Epithelial cell of esophagus (primary cell): ENCODE results near the gene NUP153.

Experiments used
- DNase-seq: peaks from one replicate; pipeline ENCODE4 v3.0.0; 2010; ENCODE audit warnings: low read depth
- H3K4me3 ChIP-seq: 2 replicates; pipeline ENCODE4 v1.5.1; 2011; ENCODE audit warnings: mild to moderate bottlenecking, low read length, control low read depth
- TF ChIP-seq, protein P1 (sequence below): IDR thresholded peaks from 2 replicates; pipeline ENCODE4 v1.5.1; 2011; ENCODE audit warnings: low read depth, mild to moderate bottlenecking, low read length, control low read depth, inconsistent platforms; ENCODE audit not compliant: insufficient read depth; ENCODE audit errors: missing control alignments

The NUP153 gene

DNA sequence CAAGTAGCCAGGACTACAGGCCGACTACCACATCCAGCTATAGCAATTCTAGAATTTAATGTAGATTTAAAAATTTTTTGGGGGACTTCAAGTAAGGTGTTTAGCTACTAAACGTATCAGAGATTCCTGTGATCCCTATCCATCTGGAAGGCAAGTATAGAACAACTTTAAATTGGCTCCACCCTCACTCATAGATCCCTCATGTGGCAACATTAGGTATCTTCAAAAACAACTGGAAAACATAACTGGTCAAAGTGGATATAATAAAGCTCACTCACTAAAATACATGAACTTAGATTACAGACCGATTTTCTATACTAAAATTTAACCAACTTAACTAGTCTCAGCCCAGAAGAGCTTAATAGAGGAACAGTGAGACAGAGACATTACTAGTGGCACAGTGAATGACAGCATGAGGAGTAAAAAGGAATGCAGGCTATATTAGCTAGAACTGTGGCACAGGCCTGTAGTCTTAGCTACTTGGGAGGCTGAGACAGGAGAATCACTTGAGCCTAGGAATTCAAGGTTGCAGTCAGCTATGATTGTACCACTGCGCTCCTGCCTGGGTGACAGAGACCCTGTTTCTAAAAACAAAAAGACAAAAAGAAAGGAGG, 14.7 kb downstream of the NUP153 start:
- no peak for DNase-seq
- H3K4me3 ChIP-seq = no peak overlapping the region
- TF ChIP-seq, protein P1, sequence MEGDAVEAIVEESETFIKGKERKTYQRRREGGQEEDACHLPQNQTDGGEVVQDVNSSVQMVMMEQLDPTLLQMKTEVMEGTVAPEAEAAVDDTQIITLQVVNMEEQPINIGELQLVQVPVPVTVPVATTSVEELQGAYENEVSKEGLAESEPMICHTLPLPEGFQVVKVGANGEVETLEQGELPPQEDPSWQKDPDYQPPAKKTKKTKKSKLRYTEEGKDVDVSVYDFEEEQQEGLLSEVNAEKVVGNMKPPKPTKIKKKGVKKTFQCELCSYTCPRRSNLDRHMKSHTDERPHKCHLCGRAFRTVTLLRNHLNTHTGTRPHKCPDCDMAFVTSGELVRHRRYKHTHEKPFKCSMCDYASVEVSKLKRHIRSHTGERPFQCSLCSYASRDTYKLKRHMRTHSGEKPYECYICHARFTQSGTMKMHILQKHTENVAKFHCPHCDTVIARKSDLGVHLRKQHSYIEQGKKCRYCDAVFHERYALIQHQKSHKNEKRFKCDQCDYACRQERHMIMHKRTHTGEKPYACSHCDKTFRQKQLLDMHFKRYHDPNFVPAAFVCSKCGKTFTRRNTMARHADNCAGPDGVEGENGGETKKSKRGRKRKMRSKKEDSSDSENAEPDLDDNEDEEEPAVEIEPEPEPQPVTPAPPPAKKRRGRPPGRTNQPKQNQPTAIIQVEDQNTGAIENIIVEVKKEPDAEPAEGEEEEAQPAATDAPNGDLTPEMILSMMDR = no peak

DNA sequence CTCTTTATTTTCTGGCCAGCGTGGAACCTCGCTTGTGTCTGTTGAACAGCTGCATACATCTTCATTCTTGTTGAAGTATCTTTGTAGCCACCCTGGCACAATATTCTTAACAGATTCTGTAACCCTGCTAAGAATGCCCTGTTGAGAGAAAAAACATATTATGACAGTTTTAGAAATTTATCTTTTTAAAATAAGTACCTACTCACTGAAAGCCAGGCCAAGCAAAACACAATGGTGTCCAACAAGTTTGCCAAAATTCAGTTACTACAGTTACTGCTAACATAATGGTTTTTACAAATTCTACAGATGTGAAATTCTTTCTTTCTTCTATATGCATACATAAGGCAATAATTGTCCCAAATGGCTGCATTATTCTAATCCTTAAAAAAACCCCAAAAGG, 18.2 kb downstream of the NUP153 start:
- TF ChIP-seq, protein P1 = no peak
- no peak overlapping the region for H3K4me3 ChIP-seq
- no peak for DNase-seq

DNA sequence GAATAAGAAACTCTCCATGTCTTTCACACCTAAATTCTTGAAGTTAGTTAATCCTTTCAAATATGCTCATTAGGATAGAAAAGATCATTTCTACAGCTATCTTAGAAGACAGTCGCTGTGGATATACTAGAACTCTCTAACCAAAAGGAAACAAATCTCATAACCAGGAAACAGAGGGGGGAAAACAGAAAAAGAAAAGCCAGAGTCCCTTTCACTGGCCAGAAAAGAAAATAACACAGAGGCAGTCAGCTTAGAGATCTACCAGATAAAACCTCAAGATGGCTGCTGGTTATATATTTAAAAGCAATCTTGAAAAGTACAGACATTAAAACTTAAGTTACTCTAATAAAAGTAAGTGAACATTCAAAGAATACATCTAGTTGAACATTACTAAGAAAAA, 19.6 kb downstream of the NUP153 start:
- DNase-seq = no peak
- TF ChIP-seq, protein P1 = no peak

DNA sequence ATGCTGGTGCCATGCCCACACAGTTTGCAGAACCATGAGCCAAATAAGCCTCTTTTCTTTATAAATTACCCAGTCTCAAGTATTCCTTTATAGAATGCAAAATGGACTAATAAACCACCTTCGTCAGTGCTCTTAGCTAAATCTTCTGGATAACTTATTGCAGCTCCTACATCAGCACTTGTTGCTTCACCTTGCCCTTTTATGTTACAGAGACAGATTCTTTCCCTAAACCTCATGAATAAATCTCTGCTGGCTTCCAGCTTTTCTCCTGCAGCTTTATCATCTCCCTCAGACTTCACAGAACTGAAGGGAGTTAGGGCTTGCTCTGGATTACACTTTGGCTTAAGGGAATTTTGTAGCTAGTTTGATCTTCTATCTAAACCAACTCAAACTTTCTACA, 22.6 kb downstream of the NUP153 start:
- H3K4me3 ChIP-seq = no peak overlapping the region
- DNase-seq = no peak
- TF ChIP-seq, protein P1 = no peak

More for the DNA sequence above, 19.6 kb downstream of the NUP153 start:
- no peak overlapping the region for H3K4me3 ChIP-seq

DNA sequence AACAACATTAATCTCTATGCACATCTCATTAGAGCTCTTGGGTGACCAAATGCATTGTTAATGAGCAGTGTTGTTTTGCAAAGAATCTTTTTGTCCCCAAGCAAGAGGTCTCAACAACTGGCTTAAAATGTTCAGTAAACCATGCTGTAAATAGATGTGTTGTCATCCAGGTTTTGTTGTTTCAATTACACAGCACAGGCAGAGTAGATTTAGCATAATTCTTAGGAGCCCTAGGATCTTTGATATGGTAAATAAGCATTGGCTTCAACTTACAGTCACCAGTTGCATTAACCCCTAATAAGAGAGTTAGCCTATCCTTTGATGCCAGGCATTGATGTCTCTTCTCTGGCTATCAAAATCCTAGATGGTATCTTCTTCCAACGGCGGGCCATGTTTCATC, 23.3 kb downstream of the NUP153 start:
- H3K4me3 ChIP-seq = no peak overlapping the region
- no peak for DNase-seq
- TF ChIP-seq, protein P1 = no peak

DNA sequence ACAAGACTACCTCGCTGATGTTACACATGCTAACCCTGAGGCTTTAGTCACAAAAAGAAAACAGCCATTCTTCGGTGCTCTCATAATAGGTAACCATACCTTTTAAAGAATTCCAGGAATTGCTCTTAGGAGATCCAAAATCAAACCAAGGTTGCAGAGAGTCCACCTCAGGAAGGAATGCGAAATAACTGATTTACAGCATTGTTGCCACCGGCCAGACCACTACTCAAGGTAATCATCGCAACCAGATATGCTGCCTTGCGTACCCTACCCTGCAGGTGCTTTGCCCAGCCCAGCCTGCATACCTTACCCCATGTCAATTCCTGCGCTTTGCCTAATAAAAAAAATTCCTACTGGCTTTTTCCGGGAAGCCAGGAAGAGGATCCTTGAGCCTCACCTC, 27.0 kb downstream of the NUP153 start:
- no peak for DNase-seq
- no peak overlapping the region for H3K4me3 ChIP-seq
- TF ChIP-seq, protein P1 = no peak

DNA sequence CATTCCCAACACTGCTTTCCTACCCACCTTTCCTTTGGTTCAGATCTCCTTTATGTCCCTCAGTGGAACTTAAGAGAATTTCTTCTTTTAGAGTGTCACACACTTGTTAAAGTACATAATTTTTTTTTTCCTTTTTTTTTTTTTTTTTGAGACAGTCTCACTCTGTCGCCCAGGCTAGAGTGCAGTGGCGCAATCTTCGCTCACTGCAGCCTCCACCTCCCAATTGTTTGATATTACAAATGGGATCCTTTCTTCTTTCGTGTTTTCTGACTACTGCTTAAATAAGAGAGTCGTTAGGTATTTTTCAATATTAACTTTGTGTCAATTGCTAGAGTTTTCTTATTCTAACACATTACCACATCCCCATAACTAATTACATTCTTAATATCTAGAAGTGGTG, 29.1 kb downstream of the NUP153 start:
- DNase-seq = no peak
- TF ChIP-seq, protein P1 = no peak
- H3K4me3 ChIP-seq = no peak overlapping the region
